ENCODE data around the gene ABCC8.

The ABCC8 gene

GRCh38 chr11:17423533-17424310, 52.9 kb downstream of the ABCC8 start:
- FAIRE-seq = no peak

- no peak for FAIRE-seq
Observed at GRCh38 chr11:17421781-17422180, 54.9 kb downstream of the ABCC8 start.

- no peak for FAIRE-seq
Observed at GRCh38 chr11:17418444-17419081, 58.1 kb downstream of the ABCC8 start.

- no peak for FAIRE-seq
Observed at GRCh38 chr11:17416492-17416891, 60.2 kb downstream of the ABCC8 start.

GRCh38 chr11:17415523-17416104, 61.0 kb downstream of the ABCC8 start:
- no peak for FAIRE-seq

GRCh38 chr11:17414992-17415391, 61.7 kb downstream of the ABCC8 start:
- no peak for FAIRE-seq

- FAIRE-seq = no peak
Observed at GRCh38 chr11:17414317-17414737, 62.3 kb downstream of the ABCC8 start.

GRCh38 chr11:17413414-17414316, 63.0 kb downstream of the ABCC8 start:
- no peak for FAIRE-seq

GRCh38 chr11:17412488-17413180, 64.0 kb downstream of the ABCC8 start:
- no peak for FAIRE-seq

GRCh38 chr11:17411418-17411817, 65.2 kb downstream of the ABCC8 start:
- FAIRE-seq = no peak

- FAIRE-seq = no peak
Observed at GRCh38 chr11:17410606-17411379, 65.9 kb downstream of the ABCC8 start.

- FAIRE-seq = no peak
Observed at GRCh38 chr11:17408641-17409040, 68.0 kb downstream of the ABCC8 start.

GRCh38 chr11:17408026-17408425, 68.6 kb downstream of the ABCC8 start:
- FAIRE-seq = no peak

GRCh38 chr11:17407575-17407974, 69.1 kb downstream of the ABCC8 start:
- no peak for FAIRE-seq

- no peak for FAIRE-seq
Observed at GRCh38 chr11:17406818-17407149, 69.9 kb downstream of the ABCC8 start.

GRCh38 chr11:17406082-17406817, 70.4 kb downstream of the ABCC8 start:
- no peak for FAIRE-seq

GRCh38 chr11:17405232-17406005, 71.2 kb downstream of the ABCC8 start:
- no peak for FAIRE-seq

- no peak for FAIRE-seq
Observed at GRCh38 chr11:17403980-17404759, 72.5 kb downstream of the ABCC8 start.

- no peak for FAIRE-seq
Observed at GRCh38 chr11:17402486-17402885, 74.2 kb downstream of the ABCC8 start.
